ENCODE results near the gene AATK. TPM values are rescaled to one million over a fixed set of nuclear protein-coding genes. Genes with fewer than 3 reads are reported as not detected.

The AATK gene
- total and polyA plus RNA-seq, 2 of the 13 experiments (the other 11 are each of a cell fraction or from before 2014, with no cell fraction given), result 2.9 to 8.4 TPM

GRCh38 chr17:81178136-81179091 lies 12.4 kb upstream of the AATK start:
- Histone ChIP-seq H3K4me1 (ENCODE audit: insufficient read depth, low read length) (peaks cover 28% of the 10 kb centered on the region), H3K27ac (ENCODE audit: extremely low read length, insufficient read depth, low read length) (no peak overlapping the region), H2AFZ (ENCODE audit: low read length) (no peak overlapping the region), H4K20me1 (ENCODE audit: insufficient read depth, low read length) (no peaks in the 10 kb centered on the region), H3K4me2 (ENCODE audit: low read depth, low read length) (peak overlapping the region; percentile 55), H3K4me3 (replicated peaks in 1 of 3; ENCODE audit: insufficient read depth in 1 of 3, low read depth in 2 of 3, low read length in 3 of 3) (peak overlapping the region in 2 of 3 experiments; percentile 3 to 44; a peak in 1 of 6 replicates), H3K27me3 (ENCODE audit: control insufficient read depth in 1 of 2, insufficient read depth in 2 of 2, low read length in 2 of 2) (peaks cover 18 to 45% of the 10 kb centered on the region in 2 experiments), H3K79me2 (ENCODE audit: insufficient read depth, low read length) (no peaks in the 10 kb centered on the region), H3K9me3 (ENCODE audit: low read length) (no peaks in the 10 kb centered on the region), H3K9ac (ENCODE audit: insufficient read depth, low read depth, low read length) (no peak overlapping the region), H3K36me3 (replicated peaks in 1 of 2; ENCODE audit: control insufficient read depth in 1 of 2, insufficient read depth in 2 of 2, low read length in 2 of 2) (no peaks in the 10 kb centered on the region)
- no peak for FAIRE-seq
- DNase-seq (ENCODE audit: low spot score), result no peak
- intact Hi-C loops (cut with micrococcal nuclease; ENCODE audit: unreplicated experiment) (no loop called here), in situ Hi-C loops (cut with HindIII; ENCODE audit: extremely low pct_ligation_motif_present, low pct_unique_long_range_greater_than_20kb) (no loop called here)
- peak; percentile 48 for ATAC-seq
- BruUV-seq (replicated peaks), result no TSS peak
- 0% methylated on average over 7 of the region's 25 CpGs for WGBS (ENCODE audit: low lambda C conversion rate)
- ChIA-PET POLR2A (interaction anchor here (2.2 kb wide), 1 partner anchor 60 kb away, joined by 8 read pairs; the partner anchor contains the start of genes NDUFAF8 and TEPSIN), CTCF (ENCODE audit: low intra/inter-chr PET ratio, low total read pairs) (no interaction called here)
- TF ChIP-seq ZNF263 (CRISPR knock-in tag; IDR thresholded peaks at IDR 0.05), result peak; percentile 38; the same call in 1 of the 2 replicates
- no peak; the same call in 1 of the 2 replicates for TF ChIP-seq NR2F6 (IDR thresholded peaks at IDR 0.05)
- peak; percentile 68; the same call in 1 of the 2 replicates for TF ChIP-seq NR2F6 (CRISPR knock-in tag; IDR thresholded peaks at IDR 0.05)
- TF ChIP-seq ZNF780A (CRISPR knock-in tag; IDR thresholded peaks at IDR 0.05), result 0 out of 2 replicates have a peak, but pooled peaks have one; percentile 47
- TF ChIP-seq ZNF18 (CRISPR knock-in tag; IDR thresholded peaks at IDR 0.05; ENCODE audit: insufficient replicate concordance), result no peak
- no peak for TF ChIP-seq HINFP (CRISPR knock-in tag; IDR thresholded peaks at IDR 0.05; ENCODE audit: low read depth)
- no peak for TF ChIP-seq ZKSCAN1 (IDR thresholded peaks at IDR 0.05; ENCODE audit: low read length)
- peak; percentile 49; the same call in 1 of the 2 replicates for TF ChIP-seq SKIL (CRISPR knock-in tag; IDR thresholded peaks at IDR 0.05; ENCODE audit: borderline replicate concordance)
- no peak for TF ChIP-seq KAT2B (IDR thresholded peaks at IDR 0.05; ENCODE audit: borderline replicate concordance, low read depth, low read length)
- TF ChIP-seq ATF4 (CRISPR knock-in tag; IDR thresholded peaks at IDR 0.05), result no peak
- TF ChIP-seq BCL3 (CRISPR knock-in tag; IDR thresholded peaks at IDR 0.05), result no peak
- TF ChIP-seq NFE2L1 (CRISPR knock-in tag; IDR thresholded peaks at IDR 0.05; ENCODE audit: borderline replicate concordance), result no peak
- no peak for TF ChIP-seq ZNF282 (IDR thresholded peaks at IDR 0.05; ENCODE audit: partially characterized antibody)
- TF ChIP-seq NR1H2 (CRISPR knock-in tag; IDR thresholded peaks at IDR 0.05; ENCODE audit: borderline replicate concordance, low read depth), result no peak
- TF ChIP-seq ZNF547 (CRISPR knock-in tag; IDR thresholded peaks at IDR 0.05), result no peak

Data from HepG2 (cell line).